Activated naive CD4-positive, alpha-beta T cell treated with anti-CD3 and anti-CD28 coated beads, Interleukin-2, amount 10 ng/mL, durations not matched to agents 7 days and 5 days (primary cell): ENCODE data around the gene RASAL1.

Experiments
- CTCF ChIA-PET: fragments of 350-600 bp; sonication (Branson Sonifier 250); formaldehyde crosslinking; loops from one replicate; lab custom pipeline; 2021; ENCODE audit warnings: antibody characterized with exemption; lab: Charles Lee
- DNase-seq: peaks from one replicate; pipeline ENCODE4 v3.0.0-alpha.2; 2020
- H3K27ac Mint-ChIP-seq: one replicate; pipeline ENCODE4 v1.8.0; 2021; ENCODE audit warnings: mild to moderate bottlenecking, moderate library complexity, mixed read lengths
- H3K27me3 Mint-ChIP-seq: one replicate; pipeline ENCODE4 v1.8.0; 2021; ENCODE audit warnings: mild to moderate bottlenecking, mixed read lengths
- H3K36me3 Mint-ChIP-seq: one replicate; pipeline ENCODE4 v1.8.0; 2021; ENCODE audit warnings: mixed read lengths
- H3K4me1 Mint-ChIP-seq: one replicate; pipeline ENCODE4 v1.8.0; 2021; ENCODE audit warnings: mixed read lengths
- H3K4me3 Mint-ChIP-seq: one replicate; pipeline ENCODE4 v1.8.0; 2021; ENCODE audit warnings: mild to moderate bottlenecking, moderate library complexity, mixed read lengths
- H3K9me3 Mint-ChIP-seq: one replicate; pipeline ENCODE4 v1.8.0; 2021; ENCODE audit warnings: mixed read lengths

Gene RASAL1

GRCh38 chr12:113112043-113112899 is 23.3 kb downstream of the RASAL1 start:
- H3K27ac Mint-ChIP-seq: no peak overlapping the region
- peaks cover 11% of the 10 kb centered on the region for H3K27me3 Mint-ChIP-seq
- no peaks in the 10 kb centered on the region for H3K36me3 Mint-ChIP-seq
- no peak for DNase-seq
- peaks cover 5% of the 10 kb centered on the region for H3K4me1 Mint-ChIP-seq
- no peaks in the 10 kb centered on the region for H3K9me3 Mint-ChIP-seq
- CTCF ChIA-PET: no interaction called here
- H3K4me3 Mint-ChIP-seq: no peak overlapping the region

- Mint-ChIP-seq H3K4me1 (peaks cover 5% of the 10 kb centered on the region), H3K27me3 (peaks cover 16% of the 10 kb centered on the region), H3K36me3 (no peaks in the 10 kb centered on the region), H3K9me3 (no peaks in the 10 kb centered on the region), H3K27ac (no peak overlapping the region), H3K4me3 (no peak overlapping the region)
- CTCF ChIA-PET: interaction anchor here (1.5 kb wide), 1 partner anchor 23 kb away, joined by 3 read pairs; no protein-coding TSS in a partner anchor
- no peak for DNase-seq
These were observed 24.3 kb downstream of the RASAL1 start for GRCh38 chr12:113111247-113111646.

GRCh38 chr12:113109872-113110599 is 25.5 kb downstream of the RASAL1 start:
- Mint-ChIP-seq H3K27ac (no peak overlapping the region), H3K4me1 (peaks cover 5% of the 10 kb centered on the region), H3K4me3 (no peak overlapping the region), H3K27me3 (peaks cover 22% of the 10 kb centered on the region), H3K9me3 (no peaks in the 10 kb centered on the region), H3K36me3 (no peaks in the 10 kb centered on the region)
- no peak for DNase-seq
- CTCF ChIA-PET: interaction anchor here (1.5 to 1.8 kb wide), 2 partner anchors 24 to 61 kb away, joined by 3 to 7 read pairs; no protein-coding TSS in a partner anchor

- no peak for DNase-seq
- peaks cover 25% of the 10 kb centered on the region for H3K27me3 Mint-ChIP-seq
- no peaks in the 10 kb centered on the region for H3K9me3 Mint-ChIP-seq
- H3K27ac Mint-ChIP-seq: no peak overlapping the region
- H3K4me1 Mint-ChIP-seq: peaks cover 8% of the 10 kb centered on the region
- H3K36me3 Mint-ChIP-seq: no peaks in the 10 kb centered on the region
- CTCF ChIA-PET: interaction anchor here (1.8 kb wide), 1 partner anchor 61 kb away, joined by 7 read pairs; no protein-coding TSS in a partner anchor
- no peak overlapping the region for H3K4me3 Mint-ChIP-seq
These were observed 26.2 kb downstream of the RASAL1 start for GRCh38 chr12:113109360-113109759.

DNA sequence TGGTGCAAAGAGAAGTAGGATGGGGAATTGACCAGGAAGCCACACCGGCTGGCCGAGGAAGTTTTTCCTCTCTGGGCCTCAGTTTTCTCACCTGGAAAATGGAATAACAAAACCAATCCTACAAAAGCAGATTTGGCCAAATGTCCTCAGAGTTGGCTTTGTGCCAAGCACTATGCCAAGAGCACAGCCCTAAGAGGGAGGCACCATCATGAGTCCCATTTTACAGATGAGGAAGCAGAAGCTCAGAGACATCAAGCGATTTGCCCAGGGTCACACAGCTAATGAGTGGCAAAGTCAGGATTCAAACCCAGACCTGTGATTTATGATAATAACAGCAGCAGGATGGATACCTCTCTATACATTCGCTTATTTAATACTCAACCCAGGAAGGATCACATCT is 27.3 kb downstream of the RASAL1 start:
- no peaks in the 10 kb centered on the region for H3K9me3 Mint-ChIP-seq
- no peak for DNase-seq
- CTCF ChIA-PET: no interaction called here
- H3K4me3 Mint-ChIP-seq: no peak overlapping the region
- H3K27me3 Mint-ChIP-seq: peaks cover 32% of the 10 kb centered on the region
- H3K27ac Mint-ChIP-seq: no peak overlapping the region
- H3K4me1 Mint-ChIP-seq: peaks cover 16% of the 10 kb centered on the region
- H3K36me3 Mint-ChIP-seq: no peaks in the 10 kb centered on the region

GRCh38 chr12:113106361-113106760 is 29.2 kb downstream of the RASAL1 start:
- DNase-seq: no peak
- Mint-ChIP-seq H3K36me3 (no peaks in the 10 kb centered on the region), H3K4me1 (peaks cover 16% of the 10 kb centered on the region), H3K27me3 (peaks cover 32% of the 10 kb centered on the region), H3K9me3 (no peaks in the 10 kb centered on the region), H3K4me3 (no peak overlapping the region), H3K27ac (no peak overlapping the region)
- CTCF ChIA-PET: no interaction called here

DNA sequence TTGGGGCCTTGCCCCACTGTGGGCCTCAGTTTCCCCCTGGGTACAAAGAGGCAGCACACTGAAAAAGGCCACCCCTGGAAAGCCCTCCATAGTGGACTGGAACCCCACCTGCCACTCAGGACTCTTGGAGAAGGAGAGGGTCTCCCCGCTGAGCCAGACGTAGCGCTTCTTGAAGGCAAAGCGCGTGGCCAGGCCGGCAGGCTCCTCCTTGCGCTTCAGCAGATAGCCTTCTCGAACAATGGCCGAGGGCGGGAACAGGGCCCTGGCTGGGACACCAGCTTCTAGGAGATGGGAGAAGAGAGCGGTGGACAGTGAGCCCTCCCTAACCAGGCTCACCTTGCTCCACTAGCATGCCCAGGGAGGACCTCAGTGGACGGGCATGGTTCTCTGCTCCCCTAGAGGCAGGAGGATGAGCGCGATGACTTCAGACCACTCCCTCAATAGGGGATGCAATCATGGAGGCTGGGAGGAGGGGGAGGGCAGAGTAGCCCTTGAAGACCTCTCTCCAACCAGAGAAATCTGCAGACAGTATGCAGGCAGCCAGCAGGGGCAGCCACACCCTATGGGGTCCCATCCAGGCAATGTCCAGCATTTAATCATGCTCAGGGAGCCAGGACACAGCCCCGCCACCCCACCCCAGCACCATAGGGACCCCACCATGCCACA is 29.8 kb downstream of the RASAL1 start:
- Mint-ChIP-seq H3K4me1 (peaks cover 16% of the 10 kb centered on the region), H3K9me3 (no peaks in the 10 kb centered on the region), H3K36me3 (no peaks in the 10 kb centered on the region), H3K27me3 (peaks cover 32% of the 10 kb centered on the region), H3K27ac (no peak overlapping the region), H3K4me3 (no peak overlapping the region)
- DNase-seq: no peak
- CTCF ChIA-PET: no interaction called here

DNA sequence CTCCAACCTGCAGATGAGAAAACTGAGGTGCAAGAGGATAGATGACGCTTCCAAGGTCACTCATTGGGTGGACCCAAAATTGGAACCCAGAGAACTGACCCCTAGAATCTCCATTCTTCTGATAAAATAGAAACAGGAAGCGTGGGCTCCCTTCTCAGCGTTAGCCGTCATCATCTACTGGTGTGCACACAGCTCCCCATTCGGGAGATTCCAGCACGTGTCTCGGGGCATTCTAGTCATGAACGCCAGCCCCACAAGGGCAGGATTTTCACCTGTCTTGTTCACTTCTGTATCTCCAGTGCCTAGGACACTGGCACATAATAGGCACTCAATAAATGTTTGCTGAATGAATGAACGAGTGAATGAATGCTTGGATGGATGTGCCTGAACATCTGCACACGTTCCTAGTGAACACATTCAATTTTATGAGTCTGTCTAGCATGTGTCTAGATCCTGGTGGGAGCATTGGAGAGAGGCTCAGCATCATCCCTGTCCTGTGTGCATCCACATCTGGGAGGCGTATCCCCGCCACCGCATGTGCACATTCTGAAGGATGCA is 30.5 kb downstream of the RASAL1 start:
- Mint-ChIP-seq H3K27ac (no peak overlapping the region), H3K36me3 (no peaks in the 10 kb centered on the region), H3K4me1 (peaks cover 13% of the 10 kb centered on the region), H3K27me3 (peaks cover 31% of the 10 kb centered on the region), H3K4me3 (peak overlapping the region; percentile 9), H3K9me3 (no peaks in the 10 kb centered on the region)
- DNase-seq: no peak
- CTCF ChIA-PET: no interaction called here

DNA sequence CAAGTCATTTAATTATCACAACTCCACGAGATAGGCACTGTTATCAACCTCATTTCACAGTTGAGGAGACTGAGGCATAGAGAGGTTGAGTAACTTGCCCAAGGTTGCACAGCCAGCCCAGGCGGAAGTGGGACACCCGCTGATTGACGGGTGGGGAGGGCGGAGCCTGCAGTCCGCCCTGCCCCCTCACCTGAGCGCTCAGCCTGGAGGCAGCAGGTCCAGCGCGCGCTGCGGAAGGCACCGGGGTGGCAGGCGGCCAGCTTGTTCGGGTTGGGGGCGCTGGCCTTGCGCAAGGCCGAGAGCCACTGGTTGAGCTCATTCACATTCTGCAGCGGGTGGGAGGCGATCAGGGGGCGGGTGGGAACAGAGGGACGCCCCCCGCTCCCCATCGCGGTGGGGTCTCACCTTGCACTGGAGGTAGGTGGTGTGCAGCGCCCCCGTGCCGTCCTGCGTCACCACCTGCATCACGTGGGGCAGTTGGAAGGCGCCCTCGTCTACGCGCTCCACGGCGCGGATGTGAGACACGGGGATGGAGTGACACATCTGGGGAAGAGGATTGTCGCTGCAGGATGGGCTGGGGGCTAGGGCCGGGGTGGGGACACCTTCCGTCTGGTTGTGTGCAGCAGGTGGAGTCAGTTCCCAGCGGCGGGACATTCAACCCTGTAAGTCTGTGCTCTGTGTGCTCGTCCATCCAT is 31.7 kb downstream of the RASAL1 start:
- peak; percentile 79 for DNase-seq
- peak overlapping the region; percentile 26 for H3K27ac Mint-ChIP-seq
- peaks cover 11% of the 10 kb centered on the region for H3K4me1 Mint-ChIP-seq

DNA sequence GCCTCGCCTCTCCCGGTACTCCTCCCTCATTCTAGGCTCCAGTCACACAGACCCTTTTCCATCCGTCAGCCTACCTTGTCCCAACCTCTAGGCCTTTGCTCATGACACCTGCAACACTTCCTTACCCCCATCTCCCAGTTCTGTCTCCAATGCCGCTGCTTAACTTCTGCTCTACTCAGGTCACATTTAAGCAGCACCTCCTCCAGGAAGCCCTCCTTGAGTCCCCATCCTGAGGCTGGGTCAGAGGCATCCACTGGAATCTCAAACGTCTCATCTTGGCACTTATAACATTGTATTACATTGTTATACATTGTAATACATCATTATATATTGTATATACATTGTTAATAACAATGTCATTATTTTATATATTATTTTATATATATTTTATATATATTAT is 32.8 kb downstream of the RASAL1 start:
- Mint-ChIP-seq H3K27ac (peak overlapping the region; percentile 6), H3K27me3 (peaks cover 25% of the 10 kb centered on the region), H3K4me3 (no peak overlapping the region), H3K9me3 (no peaks in the 10 kb centered on the region), H3K4me1 (peaks cover 14% of the 10 kb centered on the region), H3K36me3 (no peaks in the 10 kb centered on the region)
- DNase-seq: no peak
- CTCF ChIA-PET: interaction anchor here (0.7 to 1.9 kb wide), 4 partner anchors 30 to 54 kb away, joined by 3 to 8 read pairs (median 3); no protein-coding TSS in a partner anchor

More for the DNA sequence above, 31.7 kb downstream of the RASAL1 start:
- CTCF ChIA-PET: interaction anchor here (0.9 to 1.2 kb wide), 2 partner anchors 29 to 31 kb away, joined by 3 read pairs; no protein-coding TSS in a partner anchor
- Mint-ChIP-seq H3K27me3 (peaks cover 29% of the 10 kb centered on the region), H3K4me3 (peak overlapping the region; percentile 71), H3K9me3 (no peaks in the 10 kb centered on the region), H3K36me3 (no peaks in the 10 kb centered on the region)

GRCh38 chr12:113101751-113102150 is 33.8 kb downstream of the RASAL1 start:
- H3K9me3 Mint-ChIP-seq: no peaks in the 10 kb centered on the region
- peaks cover 20% of the 10 kb centered on the region for H3K27me3 Mint-ChIP-seq
- CTCF ChIA-PET: interaction anchor here (1.9 kb wide), 1 partner anchor 53 kb away, joined by 8 read pairs; no protein-coding TSS in a partner anchor
- H3K27ac Mint-ChIP-seq: no peak overlapping the region
- DNase-seq: no peak
- H3K4me3 Mint-ChIP-seq: no peak overlapping the region
- H3K4me1 Mint-ChIP-seq: peaks cover 14% of the 10 kb centered on the region
- no peaks in the 10 kb centered on the region for H3K36me3 Mint-ChIP-seq

- no peaks in the 10 kb centered on the region for H3K9me3 Mint-ChIP-seq
- H3K27me3 Mint-ChIP-seq: peaks cover 11% of the 10 kb centered on the region
- no peaks in the 10 kb centered on the region for H3K36me3 Mint-ChIP-seq
- H3K4me3 Mint-ChIP-seq: no peak overlapping the region
- no peak overlapping the region for H3K27ac Mint-ChIP-seq
- no peak for DNase-seq
- peaks cover 13% of the 10 kb centered on the region for H3K4me1 Mint-ChIP-seq
- CTCF ChIA-PET: interaction anchor here (0.8 to 2.6 kb wide), 6 partner anchors 10 to 76 kb away, joined by 3 to 33 read pairs (median 3); no protein-coding TSS in a partner anchor
These were observed 35.8 kb downstream of the RASAL1 start for GRCh38 chr12:113099764-113100163.

DNA sequence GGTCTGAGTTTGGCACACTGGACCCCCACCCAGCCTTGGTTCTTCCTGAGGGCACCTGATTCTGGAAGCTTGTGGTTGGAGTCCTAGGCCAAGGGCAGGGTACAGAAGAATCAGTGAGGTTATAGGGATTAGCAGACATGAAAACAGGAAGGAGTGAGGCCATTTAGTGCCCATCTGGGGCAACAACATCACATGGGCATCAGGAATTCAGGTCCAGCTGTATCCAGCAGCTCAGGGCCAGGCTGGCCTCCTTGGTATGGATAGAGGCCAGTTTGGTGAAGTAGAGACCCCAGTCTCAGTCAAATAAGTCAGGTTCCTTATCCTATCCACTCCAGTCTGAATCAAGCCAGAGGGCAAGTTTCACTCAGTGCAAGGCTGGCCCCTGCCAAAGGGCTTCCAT is 36.2 kb downstream of the RASAL1 start:
- Mint-ChIP-seq H3K4me3 (no peak overlapping the region), H3K27me3 (peaks cover 11% of the 10 kb centered on the region)

More for the DNA sequence above, 36.2 kb downstream of the RASAL1 start:
- no peaks in the 10 kb centered on the region for H3K9me3 Mint-ChIP-seq
- DNase-seq: no peak
- peaks cover 11% of the 10 kb centered on the region for H3K4me1 Mint-ChIP-seq
- no peaks in the 10 kb centered on the region for H3K36me3 Mint-ChIP-seq
- no peak overlapping the region for H3K27ac Mint-ChIP-seq
- CTCF ChIA-PET: interaction anchor here (0.9 to 2.6 kb wide), 6 partner anchors 10 to 61 kb away, joined by 3 to 33 read pairs (median 4); no protein-coding TSS in a partner anchor
